Measurements from ENCODE around the gene ANK2. TPM values are rescaled to one million over a fixed set of nuclear protein-coding genes. Genes with fewer than 3 reads are reported as not detected.

Gene ANK2
- total and polyA plus RNA-seq, 2 of the 13 experiments (the other 11 are each of a cell fraction or from before 2014, with no cell fraction given): 2.7 to 15.1 TPM

- H3K36me3 ChIP-seq (replicated peaks in 1 of 2; ENCODE audit: control insufficient read depth in 1 of 2, insufficient read depth in 2 of 2, low read length in 2 of 2): no peaks in the 10 kb centered on the region
- in situ Hi-C loops (cut with HindIII; ENCODE audit: extremely low pct_ligation_motif_present, low pct_unique_long_range_greater_than_20kb) (loop anchor here (10.0 kb wide), 2 partner anchors 371 to 501 kb away; partner anchors contain the start of gene CAMK2D), intact Hi-C loops (cut with micrococcal nuclease; ENCODE audit: unreplicated experiment) (loop anchor here (1.0 to 10.0 kb wide), 10 partner anchors 133 to 991 kb away; partner anchors contain the start of gene CAMK2D)
- FAIRE-seq (no peak), DNase-seq (ENCODE audit: low spot score) (no peak), ATAC-seq (no peak)
- H3K27me3 ChIP-seq (ENCODE audit: control insufficient read depth in 1 of 2, insufficient read depth in 2 of 2, low read length in 2 of 2): no peaks in the 10 kb centered on the region
- H3K79me2 ChIP-seq (ENCODE audit: insufficient read depth, low read length): no peaks in the 10 kb centered on the region
- no peak overlapping the region for H2AFZ ChIP-seq (ENCODE audit: low read length)
- 31% methylated on average over 3 of the region's 3 CpGs for WGBS (ENCODE audit: low lambda C conversion rate)
- H3K9me3 ChIP-seq (ENCODE audit: low read length): no peaks in the 10 kb centered on the region
- no TSS peak for BruUV-seq (replicated peaks)
- no peak overlapping the region for H3K27ac ChIP-seq (ENCODE audit: extremely low read length, insufficient read depth, low read length)
- H3K4me3 ChIP-seq (replicated peaks in 1 of 3; ENCODE audit: insufficient read depth in 1 of 3, low read depth in 2 of 3, low read length in 3 of 3): no peak overlapping the region
- TF ChIP-seq HNRNPK (IDR thresholded peaks at IDR 0.05; ENCODE audit: low read depth, low read length, poor library complexity, severe bottlenecking): peak; percentile 93
- no peak for TF ChIP-seq ZNF20 (CRISPR knock-in tag; IDR thresholded peaks at IDR 0.05)
- TF ChIP-seq ZNF552 (CRISPR knock-in tag; IDR thresholded peaks at IDR 0.05; ENCODE audit: borderline replicate concordance): no peak
- TF ChIP-seq, protein P1, sequence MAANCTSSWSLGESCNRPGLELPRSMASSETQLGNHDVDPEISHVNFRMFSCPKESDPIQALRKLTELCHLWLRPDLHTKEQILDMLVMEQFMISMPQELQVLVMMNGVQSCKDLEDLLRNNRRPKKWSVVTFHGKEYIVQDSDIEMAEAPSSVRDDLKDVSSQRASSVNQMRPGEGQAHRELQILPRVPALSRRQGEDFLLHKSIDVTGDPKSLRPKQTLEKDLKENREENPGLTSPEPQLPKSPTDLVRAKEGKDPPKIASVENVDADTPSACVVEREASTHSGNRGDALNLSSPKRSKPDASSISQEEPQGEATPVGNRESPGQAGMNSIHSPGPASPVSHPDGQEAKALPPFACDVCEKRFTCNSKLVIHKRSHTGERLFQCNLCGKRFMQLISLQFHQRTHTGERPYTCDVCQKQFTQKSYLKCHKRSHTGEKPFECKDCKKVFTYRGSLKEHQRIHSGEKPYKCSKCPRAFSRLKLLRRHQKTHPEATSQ (CRISPR knock-in tag; IDR thresholded peaks at IDR 0.05; ENCODE audit: borderline replicate concordance): no peak
- no peaks in the 10 kb centered on the region for H4K20me1 ChIP-seq (ENCODE audit: insufficient read depth, low read length)
- CTCF ChIA-PET (ENCODE audit: low intra/inter-chr PET ratio, low total read pairs): interaction anchor here (0.8 to 1.7 kb wide), 2 partner anchors 154 to 499 kb away, joined by 3 to 13 read pairs; no protein-coding TSS in a partner anchor
- POLR2A ChIA-PET: interaction anchor here (0.6 to 1.4 kb wide), 2 partner anchors 105 to 367 kb away, joined by 3 to 4 read pairs; no protein-coding TSS in a partner anchor
- peak overlapping the region; percentile 23; the same call in 1 of the 2 replicates for H3K4me2 ChIP-seq (ENCODE audit: low read depth, low read length)
- H3K9ac ChIP-seq (ENCODE audit: insufficient read depth, low read depth, low read length): no peak overlapping the region
- H3K4me1 ChIP-seq (ENCODE audit: insufficient read depth, low read length): peaks cover 38% of the 10 kb centered on the region
Measured at GRCh38 chr4:113394108-113394729, 344.8 kb downstream of the ANK2 start.
